Mesendoderm (in vitro differentiated cells): ENCODE data around the gene CREB3L1.

ENCODE experiments used
- DNase-seq: peaks from one replicate; pipeline ENCODE4 v3.0.0; 2013
- H2AK5ac ChIP-seq: 2 replicates; pipeline ENCODE4 v1.6.1; 2013; ENCODE audit warnings: low read length, inconsistent platforms
- H2BK120ac ChIP-seq: 2 replicates; pipeline ENCODE4 v1.6.1; 2013; ENCODE audit warnings: low read depth, mild to moderate bottlenecking, low read length, moderate library complexity, mixed read lengths
- H2BK15ac ChIP-seq: replicated peaks from 2 replicates; pipeline ENCODE4 v1.6.1; 2013; ENCODE audit warnings: low read depth, mild to moderate bottlenecking, moderate library complexity
- H2BK5ac ChIP-seq: 2 replicates; pipeline ENCODE4 v1.6.1; 2013; ENCODE audit warnings: low read length, inconsistent platforms
- H3K18ac ChIP-seq: 2 replicates; pipeline ENCODE4 v1.6.1; 2013; ENCODE audit warnings: mild to moderate bottlenecking, low read length, mixed read lengths
- H3K23ac ChIP-seq: one replicate; pipeline ENCODE4 v1.6.1; 2013; ENCODE audit warnings: low read length
- H3K27ac ChIP-seq: 2 replicates; pipeline ENCODE4 v1.5.1; 2013; ENCODE audit warnings: low read depth, mild to moderate bottlenecking, inconsistent platforms, low read length, moderate library complexity
- H3K27me3 ChIP-seq: 2 replicates; pipeline ENCODE4 v1.6.1; 2013; ENCODE audit warnings: low read length, control low read depth, mild to moderate bottlenecking, inconsistent platforms; ENCODE audit not compliant: insufficient read depth, poor library complexity
- H3K36me3 ChIP-seq: 2 replicates; pipeline ENCODE4 v1.6.1; 2013; ENCODE audit warnings: low read length, inconsistent platforms; ENCODE audit not compliant: control insufficient read depth, insufficient read depth
- H3K4ac ChIP-seq: one replicate; pipeline ENCODE4 v1.6.1; 2013; ENCODE audit warnings: low read depth, mild to moderate bottlenecking, low read length, moderate library complexity
- H3K4me1 ChIP-seq: 2 replicates; pipeline ENCODE4 v1.6.1; 2013; ENCODE audit warnings: low read depth, low read length, inconsistent platforms; ENCODE audit not compliant: control insufficient read depth
- H3K4me2 ChIP-seq: 2 replicates; pipeline ENCODE4 v1.6.1; 2013; ENCODE audit warnings: low read length
- H3K4me3 ChIP-seq: 2 replicates; pipeline ENCODE4 v1.5.1; 2013; ENCODE audit warnings: mild to moderate bottlenecking, low read length
- H3K56ac ChIP-seq: one replicate; pipeline ENCODE4 v1.6.1; 2013; ENCODE audit warnings: low read length
- H3K79me1 ChIP-seq: 2 replicates; pipeline ENCODE4 v1.6.1; 2013; ENCODE audit warnings: low read length, inconsistent platforms
- H3K79me2 ChIP-seq: 2 replicates; pipeline ENCODE4 v1.6.1; 2013; ENCODE audit warnings: mild to moderate bottlenecking, low read length; ENCODE audit not compliant: control insufficient read depth, insufficient read depth
- H3K9ac ChIP-seq: 2 replicates; pipeline ENCODE4 v1.6.1; 2013; ENCODE audit warnings: low read length, inconsistent platforms
- H4K5ac ChIP-seq: one replicate; pipeline ENCODE4 v1.6.1; 2013; ENCODE audit warnings: low read length
- H4K8ac ChIP-seq: one replicate; pipeline ENCODE4 v1.6.1; 2013; ENCODE audit warnings: low read depth, mild to moderate bottlenecking, control low read depth, low read length, moderate library complexity
- WGBS: extraction: QIAGEN DNeasy Blood & Tissue Kit; methylation state at CpG from one replicate; pipeline ENCODE4 v1.1.7; 2013; ENCODE audit warnings: low lambda C conversion rate, missing lambda C conversion rate; ENCODE audit not compliant: insufficient coverage; ENCODE audit errors: extremely low coverage; 5-methylcytosine and 5-hydroxymethylcytosine counted together

The CREB3L1 gene

DNA sequence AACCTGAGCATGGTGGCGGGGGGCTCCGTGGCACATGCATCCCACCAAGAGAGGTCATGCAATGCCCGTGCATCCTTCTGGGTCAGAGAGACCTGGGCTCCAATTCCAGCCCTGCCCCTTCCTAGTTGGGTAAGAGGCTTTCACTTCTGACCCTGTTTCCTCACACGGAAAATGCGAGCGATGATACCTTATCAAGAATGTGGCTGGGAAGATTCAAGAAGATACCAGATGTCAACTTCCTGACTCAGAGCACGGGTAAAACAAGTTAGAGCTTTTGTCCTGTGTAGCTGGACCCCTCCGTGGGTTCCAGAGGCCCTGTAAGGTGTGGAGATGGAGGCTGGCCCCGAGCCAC, 61.1 kb downstream of the CREB3L1 start:
- Histone ChIP-seq H2BK15ac (no peak overlapping the region), H2BK5ac (peak overlapping the region; percentile 74), H4K5ac (peak overlapping the region; percentile 81), H2BK120ac (no peak overlapping the region), H3K27me3 (peaks cover 2% of the 10 kb centered on the region), H3K79me2 (no peaks in the 10 kb centered on the region), H3K4me1 (peaks cover 27% of the 10 kb centered on the region), H3K4me3 (no peak overlapping the region), H3K36me3 (no peaks in the 10 kb centered on the region), H3K23ac (no peak overlapping the region), H3K18ac (peak overlapping the region; percentile 53), H3K4ac (no peak overlapping the region), H3K27ac (peak overlapping the region; percentile 42), H2AK5ac (no peak overlapping the region), H3K79me1 (no peaks in the 10 kb centered on the region), H3K56ac (peak overlapping the region; percentile 81), H4K8ac (no peak overlapping the region), H3K9ac (peak overlapping the region; percentile 44), H3K4me2 (peak overlapping the region; percentile 71)
- no CpG with 5 or more reads among the region's 9 CpGs for WGBS
- peak; percentile 89 for DNase-seq

GRCh38 chr11:46338988-46339666, 61.7 kb downstream of the CREB3L1 start:
- Histone ChIP-seq H3K4me3 (no peak overlapping the region), H3K4me2 (peak overlapping the region; percentile 71), H3K18ac (peak overlapping the region; percentile 53), H3K79me2 (no peaks in the 10 kb centered on the region), H2BK15ac (no peak overlapping the region), H3K27me3 (no peaks in the 10 kb centered on the region), H3K36me3 (no peaks in the 10 kb centered on the region), H3K56ac (peak overlapping the region; percentile 81), H3K9ac (peak overlapping the region; percentile 44), H3K4me1 (peaks cover 27% of the 10 kb centered on the region), H3K27ac (peak overlapping the region; percentile 61), H2BK120ac (no peak overlapping the region), H3K23ac (no peak overlapping the region), H2BK5ac (peak overlapping the region; percentile 74), H2AK5ac (peak overlapping the region; percentile 15), H3K79me1 (no peaks in the 10 kb centered on the region), H3K4ac (no peak overlapping the region), H4K5ac (no peak overlapping the region), H4K8ac (no peak overlapping the region)
- no CpG with 5 or more reads among the region's 16 CpGs for WGBS
- peak; percentile 94 for DNase-seq

- Histone ChIP-seq H3K4me3 (no peak overlapping the region), H3K9ac (peak overlapping the region; percentile 26), H4K8ac (no peak overlapping the region), H3K27me3 (no peaks in the 10 kb centered on the region), H3K36me3 (no peaks in the 10 kb centered on the region), H3K27ac (peak overlapping the region; percentile 61), H4K5ac (no peak overlapping the region), H3K4ac (peak overlapping the region; percentile 22), H3K23ac (no peak overlapping the region), H2BK5ac (no peak overlapping the region), H2BK15ac (no peak overlapping the region), H3K79me1 (no peaks in the 10 kb centered on the region), H3K56ac (peak overlapping the region; percentile 68), H3K18ac (peak overlapping the region; percentile 11), H3K4me1 (peaks cover 27% of the 10 kb centered on the region), H3K79me2 (no peaks in the 10 kb centered on the region), H2AK5ac (peak overlapping the region; percentile 15), H2BK120ac (no peak overlapping the region), H3K4me2 (no peak overlapping the region)
- WGBS: no CpG with 5 or more reads among the region's 2 CpGs
- DNase-seq: peak; percentile 55
Observed at GRCh38 chr11:46339816-46340215, 62.4 kb downstream of the CREB3L1 start.

DNA sequence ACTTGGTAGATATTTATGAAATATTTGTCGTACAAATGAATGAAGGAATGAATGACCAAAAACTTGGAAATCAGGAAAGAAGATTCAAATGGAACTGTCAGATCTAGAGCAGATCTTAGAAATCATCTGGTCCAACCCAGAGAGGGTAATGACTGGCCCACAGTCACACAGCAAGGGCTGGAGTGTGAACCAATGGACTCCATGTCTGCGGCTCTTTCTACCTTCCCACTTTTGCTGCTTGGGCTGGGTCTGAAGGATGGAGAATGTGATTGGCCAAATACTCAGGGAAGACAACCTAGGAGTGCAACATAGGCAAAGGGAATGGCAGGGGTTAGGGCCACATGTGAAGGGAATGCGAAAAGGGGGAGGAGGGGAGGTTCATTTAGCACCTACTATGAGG, 64.0 kb downstream of the CREB3L1 start:
- H2BK120ac ChIP-seq: no peak overlapping the region
- no peak overlapping the region for H4K5ac ChIP-seq
- peak overlapping the region; percentile 73 for H3K56ac ChIP-seq
- WGBS: no CpG with 5 or more reads among the region's 3 CpGs
- H3K4me1 ChIP-seq: peaks cover 30% of the 10 kb centered on the region
- H3K4me2 ChIP-seq: no peak overlapping the region
- no peaks in the 10 kb centered on the region for H3K36me3 ChIP-seq
- H3K18ac ChIP-seq: peak overlapping the region; percentile 0
- H3K9ac ChIP-seq: peak overlapping the region; percentile 11
- peak overlapping the region; percentile 33 for H2BK5ac ChIP-seq
- H3K79me1 ChIP-seq: no peaks in the 10 kb centered on the region
- H3K23ac ChIP-seq: no peak overlapping the region
- H4K8ac ChIP-seq: no peak overlapping the region
- H3K4ac ChIP-seq: no peak overlapping the region
- H2AK5ac ChIP-seq: no peak overlapping the region
- no peaks in the 10 kb centered on the region for H3K27me3 ChIP-seq
- no peak overlapping the region for H3K4me3 ChIP-seq
- H3K27ac ChIP-seq: peak overlapping the region; percentile 71
- no peaks in the 10 kb centered on the region for H3K79me2 ChIP-seq
- DNase-seq: no peak
- H2BK15ac ChIP-seq: no peak overlapping the region

- no peak overlapping the region for H4K8ac ChIP-seq
- H3K4ac ChIP-seq: no peak overlapping the region
- peak overlapping the region; percentile 73 for H3K56ac ChIP-seq
- peak; percentile 80 for DNase-seq
- peak overlapping the region; percentile 71 for H3K27ac ChIP-seq
- no peak overlapping the region for H2BK15ac ChIP-seq
- no peaks in the 10 kb centered on the region for H3K36me3 ChIP-seq
- H3K79me1 ChIP-seq: no peaks in the 10 kb centered on the region
- H2BK120ac ChIP-seq: peak overlapping the region; percentile 24
- H3K79me2 ChIP-seq: no peaks in the 10 kb centered on the region
- peak overlapping the region; percentile 2 for H2BK5ac ChIP-seq
- no CpG with 5 or more reads among the region's 5 CpGs for WGBS
- H3K27me3 ChIP-seq: no peaks in the 10 kb centered on the region
- no peak overlapping the region for H4K5ac ChIP-seq
- no peak overlapping the region for H3K4me2 ChIP-seq
- H3K18ac ChIP-seq: peak overlapping the region; percentile 25
- H3K9ac ChIP-seq: peak overlapping the region; percentile 39
- no peak overlapping the region for H2AK5ac ChIP-seq
- no peak overlapping the region for H3K4me3 ChIP-seq
- no peak overlapping the region for H3K23ac ChIP-seq
- peaks cover 34% of the 10 kb centered on the region for H3K4me1 ChIP-seq
Observed at GRCh38 chr11:46342239-46342638, 64.8 kb downstream of the CREB3L1 start.

GRCh38 chr11:46343520-46343919, 66.1 kb downstream of the CREB3L1 start:
- Histone ChIP-seq H2BK120ac (no peak overlapping the region), H3K27me3 (no peaks in the 10 kb centered on the region), H3K36me3 (no peaks in the 10 kb centered on the region), H3K79me2 (peaks cover 8% of the 10 kb centered on the region), H3K4me3 (no peak overlapping the region), H2BK5ac (peak overlapping the region; percentile 47), H3K9ac (no peak overlapping the region), H3K4ac (no peak overlapping the region), H2BK15ac (no peak overlapping the region), H3K79me1 (peaks cover 7% of the 10 kb centered on the region), H3K56ac (peak overlapping the region; percentile 75), H3K27ac (peak overlapping the region; percentile 19), H3K23ac (no peak overlapping the region), H4K5ac (no peak overlapping the region), H3K4me1 (peaks cover 33% of the 10 kb centered on the region), H3K18ac (no peak overlapping the region), H4K8ac (no peak overlapping the region), H3K4me2 (no peak overlapping the region), H2AK5ac (no peak overlapping the region)
- WGBS: no CpG with 5 or more reads among the region's 3 CpGs
- peak; percentile 67 for DNase-seq
